ENCODE measurements around the gene GTPBP4. TPM values are rescaled to one million over a fixed set of nuclear protein-coding genes. Genes with fewer than 3 reads are reported as not detected.

Gene GTPBP4
- total and polyA plus RNA-seq, 2 of the 8 experiments (the other 6 are each of a cell fraction or from before 2014, with no cell fraction given): 16.9 to 98.1 TPM

- POLR2A ChIA-PET (ENCODE audit: partially characterized antibody): interaction anchor here (0.6 to 1.7 kb wide), 3 partner anchors 9 to 47 kb away, joined by 3 to 5 read pairs (median 3); no protein-coding TSS in a partner anchor
- no peak for FAIRE-seq
Measured at GRCh38 chr10:983971-984655, 4.1 kb upstream of the GTPBP4 start.

More at GRCh38 chr10:983971-984655, 4.1 kb upstream of the GTPBP4 start:
- Histone ChIP-seq H4K20me1 (replicated peaks in 1 of 2; ENCODE audit: control insufficient read depth in 1 of 2, insufficient read depth in 2 of 2, low read length in 2 of 2) (no peaks in the 10 kb centered on the region), H3K4me1 (replicated peaks in 1 of 4; ENCODE audit: control insufficient read depth in 3 of 4, insufficient read depth in 4 of 4, low read length in 3 of 4) (peaks cover 0 to 3% (median 1%) of the 10 kb centered on the region in 4 experiments; a peak in 2 of 7 replicates), H3K18ac (ENCODE audit: extremely low read depth, low read length) (no peak overlapping the region), H2AK5ac (ENCODE audit: low read depth, low read length) (no peak overlapping the region), H3K27me3 (replicated peaks in 1 of 4; ENCODE audit: control insufficient read depth in 3 of 4, extremely low read depth in 1 of 4, insufficient read depth in 3 of 4, low read length in 3 of 4) (no peaks in the 10 kb centered on the region), H3K14ac (ENCODE audit: insufficient read length) (no peak overlapping the region), H3K9me3 (ENCODE audit: insufficient read depth in 2 of 2, low read depth in 1 of 2, low read length in 1 of 2) (peaks cover 18 to 19% of the 10 kb centered on the region in 2 experiments), H3K79me1 (ENCODE audit: low read depth, low read length) (0 out of 2 replicates have a peak, but pooled peaks cover 2% of the 10 kb centered on the region), H2BK15ac (ENCODE audit: low read length) (no peak overlapping the region), H3K23me2 (ENCODE audit: low read depth, low read length) (peaks cover 7% of the 10 kb centered on the region; the same call in 1 of the 2 replicates), H3K9ac (replicated peaks in 1 of 4; ENCODE audit: extremely low read depth in 1 of 4, low read depth in 3 of 4, low read length in 3 of 4) (no peak overlapping the region), H3K36me3 (ENCODE audit: control insufficient read depth in 2 of 4, insufficient read depth in 4 of 4, low read length in 3 of 4) (peaks cover 0 to 4% (median 0%) of the 10 kb centered on the region in 4 experiments; a peak in 1 of 8 replicates), H3K23ac (ENCODE audit: insufficient read length) (no peak overlapping the region), H3K27ac (ENCODE audit: low read depth, low read length) (no peak overlapping the region), H3K4me3 (ENCODE audit: extremely low read depth in 1 of 4, insufficient read depth in 2 of 4, low read depth in 3 of 4, low read length in 4 of 4) (no peak overlapping the region), H3K4me2 (ENCODE audit: insufficient read depth in 1 of 2, low read depth in 2 of 2, low read length in 2 of 2) (no peak overlapping the region), H3K4ac (replicated peaks; ENCODE audit: insufficient read length, low read depth, low read length) (no peak overlapping the region), H3K79me2 (ENCODE audit: control insufficient read depth in 1 of 2, insufficient read depth in 2 of 2, low read length in 2 of 2) (peaks cover 6 to 14% of the 10 kb centered on the region in 2 experiments), H4K91ac (replicated peaks; ENCODE audit: insufficient read length, low read length) (no peak overlapping the region), H2BK12ac (ENCODE audit: low read depth, low read length) (no peak overlapping the region), H2BK5ac (ENCODE audit: low read depth, low read length) (no peak overlapping the region), H4K5ac (ENCODE audit: insufficient read length, low read depth, low read length) (no peak overlapping the region), H2BK120ac (replicated peaks; ENCODE audit: low read depth, low read length) (no peak overlapping the region), H2AFZ (ENCODE audit: low read length) (no peak overlapping the region), H3K56ac (replicated peaks; ENCODE audit: insufficient read length, low read depth, low read length) (no peak overlapping the region), H2BK20ac (ENCODE audit: low read length) (no peak overlapping the region), H4K8ac (ENCODE audit: extremely low read depth, insufficient read depth, low read length) (no peak overlapping the region)
- no peak for TF ChIP-seq RBBP5 (IDR thresholded peaks at IDR 0.05; ENCODE audit: borderline replicate concordance, low read depth, low read length)
- TF ChIP-seq BACH1 (IDR thresholded peaks at IDR 0.05; ENCODE audit: low read length): no peak
- no peak for TF ChIP-seq SIN3A (conservative IDR thresholded peaks at IDR 0.05 in 1 of 2, IDR thresholded peaks at IDR 0.05 in 1 of 2; ENCODE audit: low read depth in 1 of 2, low read length in 2 of 2)
- no peak for TF ChIP-seq CEBPB (IDR thresholded peaks at IDR 0.05; ENCODE audit: low read depth, low read length)
- no peak for TF ChIP-seq RFX5 (IDR thresholded peaks at IDR 0.05; ENCODE audit: borderline replicate concordance, low read depth, low read length)
- TF ChIP-seq SUZ12 (IDR thresholded peaks at IDR 0.05; ENCODE audit: low read length): no peak
- CTCF ChIA-PET (ENCODE audit: partially characterized antibody): interaction anchor here (1.5 to 3.5 kb wide), 2 partner anchors 11 to 13 kb away, joined by 4 to 16 read pairs; no protein-coding TSS in a partner anchor
- WGBS, 2 experiments (ENCODE audit: extremely low coverage in 1 of 2, insufficient coverage in 1 of 2, insufficient read length in 1 of 2, insufficient replicate concordance in 2 of 2, low coverage in 1 of 2, low lambda C conversion rate in 2 of 2, missing lambda C conversion rate in 1 of 2): 88% methylated on average over 9 of the region's 9 CpGs; no CpG with 5 or more reads in 1 of the 2 experiments
- no peak for DNase-seq (ENCODE audit: low read depth in 1 of 2, low spot score in 2 of 2)

Data from H1 (cell line).